HepG2 (cell line): ENCODE data around the gene WBP2NL. TPM values are rescaled to one million over a fixed set of nuclear protein-coding genes. Genes with fewer than 3 reads are reported as not detected.

Source experiments
- AGO1 ChIP-seq: fragments of 200-400 bp; formaldehyde crosslinking; IDR thresholded peaks from 2 replicates; pipeline ENCODE4 v1.6.1; 2017; ENCODE audit warnings: mild to moderate bottlenecking, low read depth, low read length, moderate library complexity; ENCODE audit not compliant: poor library complexity, severe bottlenecking
- CAMTA2 ChIP-seq: sonication (generic); formaldehyde crosslinking; IDR thresholded peaks from 2 replicates; pipeline ENCODE4 v1.4.0; 2020; ENCODE audit warnings: mild to moderate bottlenecking, missing genetic modification reagents, borderline replicate concordance
- CEBPB ChIP-seq: IDR thresholded peaks from 2 replicates; pipeline ENCODE4 v1.6.1; 2011; ENCODE audit warnings: low read depth, low read length, improper control_type of control experiment, borderline replicate concordance
- FOSL2 ChIP-seq: sonication (generic); formaldehyde crosslinking; IDR thresholded peaks from 2 replicates; pipeline ENCODE4 v1.4.0; 2020; ENCODE audit warnings: missing genetic modification reagents
- GABPA ChIP-seq, 2 experiments: IDR thresholded peaks; 2 replicates each; pipeline ENCODE4 v1.6.1; 2011 to 2016; ENCODE audit warnings: low read depth in 2 of 2, low read length in 1 of 2, missing biosample characterization in 1 of 2, missing genetic modification characterization in 1 of 2
- NBN ChIP-seq: fragments of 450-650 bp; conservative IDR thresholded peaks from 2 replicates; pipeline ENCODE4 v1.6.1; 2017
- NFYB ChIP-seq: sonication (generic); formaldehyde crosslinking; IDR thresholded peaks from 2 replicates; pipeline ENCODE4 v1.4.0; 2020; ENCODE audit warnings: missing genetic modification reagents
- ZNF20 ChIP-seq: sonication (generic); formaldehyde crosslinking; IDR thresholded peaks from 2 replicates; pipeline ENCODE4 v1.4.0; 2020; ENCODE audit warnings: mild to moderate bottlenecking, moderate library complexity, missing genetic modification reagents
- ZNF260 ChIP-seq: sonication (generic); formaldehyde crosslinking; IDR thresholded peaks from 2 replicates; pipeline ENCODE4 v1.4.0; 2020; ENCODE audit warnings: missing genetic modification reagents, low read depth, mild to moderate bottlenecking, borderline replicate concordance
- ZNF292 ChIP-seq: sonication (generic); formaldehyde crosslinking; IDR thresholded peaks from 2 replicates; pipeline ENCODE4 v1.8.1; 2022; ENCODE audit warnings: mild to moderate bottlenecking, low read depth, missing genetic modification reagents, borderline replicate concordance
- polyA plus RNA-seq, 8 experiments: library from polyadenylated mRNA; depleted of rRNA in 3 of 8; stranded (reverse) in 7 of 8; unstranded in 1 of 8; fragments of >200 nt; fragmentation: Illumina TruSeq in 4 of 8; extraction: Trizol in 4 of 8; gene quantifications; 2 replicates each; pipeline versions ENCODE4 v1.2.1 to v1.2.3, GENCODE V29; 2011 to 2016; ENCODE audit warnings: low read depth in 4 of 8, missing spikeins in 1 of 8, mixed read lengths in 1 of 8; ENCODE audit not compliant: insufficient read depth in 1 of 8
- total RNA-seq, 5 experiments: library from RNA; depleted of rRNA; stranded (reverse); fragments of >200 nt; fragmentation: Illumina TruSeq; extraction: Trizol; gene quantifications; 2 replicates each; pipeline ENCODE4 v1.2.3, GENCODE V29; 2016; ENCODE audit warnings: low read depth in 1 of 5
- TF ChIP-seq, protein P1 (sequence below): sonication (generic); formaldehyde crosslinking; IDR thresholded peaks from 2 replicates; pipeline ENCODE4 v1.9.0; 2021; ENCODE audit warnings: missing genetic modification reagents, borderline replicate concordance
- TF ChIP-seq, protein P2 (sequence below): sonication (generic); formaldehyde crosslinking; IDR thresholded peaks from 2 replicates; pipeline ENCODE4 v1.5.0; 2020; ENCODE audit warnings: missing genetic modification reagents
- TF ChIP-seq, protein P3 (sequence below): sonication (generic); formaldehyde crosslinking; IDR thresholded peaks from 2 replicates; pipeline ENCODE4 v1.5.1; 2020; ENCODE audit warnings: missing genetic modification reagents, mild to moderate bottlenecking, borderline replicate concordance

Gene WBP2NL
- total and polyA plus RNA-seq, 2 of the 13 experiments (the other 11 are each of a cell fraction or from before 2014, with no cell fraction given): not detected

DNA sequence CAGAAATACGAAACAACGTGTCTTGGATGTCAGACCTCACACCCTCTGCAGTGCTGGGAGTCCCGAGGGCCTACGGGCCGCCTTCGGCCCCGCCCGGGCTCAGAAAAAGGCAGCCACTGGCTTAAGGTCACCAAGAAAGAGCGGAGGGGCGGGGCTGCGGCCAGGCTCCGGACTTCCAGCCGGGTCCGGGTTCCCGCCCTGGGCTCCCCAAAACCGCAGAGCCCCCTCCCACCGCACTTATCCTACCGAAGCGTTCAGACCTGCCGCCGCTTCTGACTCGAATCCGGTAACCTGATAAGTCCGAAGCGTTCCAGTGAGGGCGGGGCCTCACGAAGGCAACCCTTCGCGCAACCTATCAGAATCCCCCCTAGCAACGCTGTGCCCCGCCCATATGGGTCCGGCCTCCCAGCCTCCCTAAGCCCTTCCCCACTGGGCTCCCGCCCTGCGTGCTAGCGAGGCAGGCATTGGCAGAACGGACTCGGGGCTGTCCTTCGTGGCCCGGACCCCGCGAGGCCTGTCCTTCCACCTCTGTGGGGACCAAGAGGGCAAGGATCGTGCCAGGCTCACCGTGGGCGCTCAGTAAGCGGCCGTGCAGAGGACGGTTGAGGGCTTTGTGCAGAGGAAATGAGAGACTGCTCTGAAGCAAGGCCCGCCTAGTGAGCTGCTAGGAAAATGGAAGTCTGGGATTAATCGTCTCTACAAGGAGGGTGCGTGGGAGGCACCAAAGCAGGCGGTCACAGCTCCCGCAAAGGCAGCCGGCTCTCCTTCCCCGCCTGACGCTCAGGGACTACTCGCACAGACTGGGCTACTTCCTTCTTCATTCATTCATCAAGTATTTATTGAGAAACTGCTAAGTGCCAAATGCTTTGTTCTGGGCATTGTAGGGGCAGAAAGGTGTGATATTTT lies 72.2 kb downstream of the WBP2NL start, which contains the start of gene NAGA (continued):
- TF ChIP-seq, protein P1, sequence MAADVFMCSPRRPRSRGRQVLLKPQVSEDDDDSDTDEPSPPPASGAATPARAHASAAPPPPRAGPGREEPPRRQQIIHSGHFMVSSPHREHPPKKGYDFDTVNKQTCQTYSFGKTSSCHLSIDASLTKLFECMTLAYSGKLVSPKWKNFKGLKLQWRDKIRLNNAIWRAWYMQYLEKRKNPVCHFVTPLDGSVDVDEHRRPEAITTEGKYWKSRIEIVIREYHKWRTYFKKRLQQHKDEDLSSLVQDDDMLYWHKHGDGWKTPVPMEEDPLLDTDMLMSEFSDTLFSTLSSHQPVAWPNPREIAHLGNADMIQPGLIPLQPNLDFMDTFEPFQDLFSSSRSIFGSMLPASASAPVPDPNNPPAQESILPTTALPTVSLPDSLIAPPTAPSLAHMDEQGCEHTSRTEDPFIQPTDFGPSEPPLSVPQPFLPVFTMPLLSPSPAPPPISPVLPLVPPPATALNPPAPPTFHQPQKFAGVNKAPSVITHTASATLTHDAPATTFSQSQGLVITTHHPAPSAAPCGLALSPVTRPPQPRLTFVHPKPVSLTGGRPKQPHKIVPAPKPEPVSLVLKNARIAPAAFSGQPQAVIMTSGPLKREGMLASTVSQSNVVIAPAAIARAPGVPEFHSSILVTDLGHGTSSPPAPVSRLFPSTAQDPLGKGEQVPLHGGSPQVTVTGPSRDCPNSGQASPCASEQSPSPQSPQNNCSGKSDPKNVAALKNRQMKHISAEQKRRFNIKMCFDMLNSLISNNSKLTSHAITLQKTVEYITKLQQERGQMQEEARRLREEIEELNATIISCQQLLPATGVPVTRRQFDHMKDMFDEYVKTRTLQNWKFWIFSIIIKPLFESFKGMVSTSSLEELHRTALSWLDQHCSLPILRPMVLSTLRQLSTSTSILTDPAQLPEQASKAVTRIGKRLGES (CRISPR knock-in tag): no peak
- TF ChIP-seq CAMTA2 (CRISPR knock-in tag): peak; percentile 83; the same call in 1 of the 2 replicates
- no peak for TF ChIP-seq GABPA (IDR thresholded peaks at IDR 0.05; ENCODE audit: low read depth, low read length)
- 0 out of 2 replicates have a peak, but pooled peaks have one; percentile 48 for TF ChIP-seq GABPA (CRISPR knock-in tag; IDR thresholded peaks at IDR 0.05; ENCODE audit: low read depth)
- TF ChIP-seq ZNF260 (CRISPR knock-in tag): no peak
- peak; percentile 78 for TF ChIP-seq AGO1
- peak; percentile 29; the same call in 1 of the 2 replicates for TF ChIP-seq ZNF292 (CRISPR knock-in tag)
- TF ChIP-seq, protein P2, sequence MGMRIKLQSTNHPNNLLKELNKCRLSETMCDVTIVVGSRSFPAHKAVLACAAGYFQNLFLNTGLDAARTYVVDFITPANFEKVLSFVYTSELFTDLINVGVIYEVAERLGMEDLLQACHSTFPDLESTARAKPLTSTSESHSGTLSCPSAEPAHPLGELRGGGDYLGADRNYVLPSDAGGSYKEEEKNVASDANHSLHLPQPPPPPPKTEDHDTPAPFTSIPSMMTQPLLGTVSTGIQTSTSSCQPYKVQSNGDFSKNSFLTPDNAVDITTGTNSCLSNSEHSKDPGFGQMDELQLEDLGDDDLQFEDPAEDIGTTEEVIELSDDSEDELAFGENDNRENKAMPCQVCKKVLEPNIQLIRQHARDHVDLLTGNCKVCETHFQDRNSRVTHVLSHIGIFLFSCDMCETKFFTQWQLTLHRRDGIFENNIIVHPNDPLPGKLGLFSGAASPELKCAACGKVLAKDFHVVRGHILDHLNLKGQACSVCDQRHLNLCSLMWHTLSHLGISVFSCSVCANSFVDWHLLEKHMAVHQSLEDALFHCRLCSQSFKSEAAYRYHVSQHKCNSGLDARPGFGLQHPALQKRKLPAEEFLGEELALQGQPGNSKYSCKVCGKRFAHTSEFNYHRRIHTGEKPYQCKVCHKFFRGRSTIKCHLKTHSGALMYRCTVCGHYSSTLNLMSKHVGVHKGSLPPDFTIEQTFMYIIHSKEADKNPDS (CRISPR knock-in tag): no peak; the same call in 1 of the 2 replicates
- no peak for TF ChIP-seq CEBPB
- peak; percentile 82 for TF ChIP-seq NFYB (CRISPR knock-in tag)
- no peak for TF ChIP-seq NBN
- TF ChIP-seq, protein P3, sequence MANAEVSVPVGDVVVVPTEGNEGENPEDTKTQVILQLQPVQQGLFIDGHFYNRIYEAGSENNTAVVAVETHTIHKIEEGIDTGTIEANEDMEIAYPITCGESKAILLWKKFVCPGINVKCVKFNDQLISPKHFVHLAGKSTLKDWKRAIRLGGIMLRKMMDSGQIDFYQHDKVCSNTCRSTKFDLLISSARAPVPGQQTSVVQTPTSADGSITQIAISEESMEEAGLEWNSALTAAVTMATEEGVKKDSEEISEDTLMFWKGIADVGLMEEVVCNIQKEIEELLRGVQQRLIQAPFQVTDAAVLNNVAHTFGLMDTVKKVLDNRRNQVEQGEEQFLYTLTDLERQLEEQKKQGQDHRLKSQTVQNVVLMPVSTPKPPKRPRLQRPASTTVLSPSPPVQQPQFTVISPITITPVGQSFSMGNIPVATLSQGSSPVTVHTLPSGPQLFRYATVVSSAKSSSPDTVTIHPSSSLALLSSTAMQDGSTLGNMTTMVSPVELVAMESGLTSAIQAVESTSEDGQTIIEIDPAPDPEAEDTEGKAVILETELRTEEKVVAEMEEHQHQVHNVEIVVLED: peak; percentile 75
- TF ChIP-seq ZNF20 (CRISPR knock-in tag): 0 out of 2 replicates have a peak, but pooled peaks have one; percentile 24
- TF ChIP-seq FOSL2 (CRISPR knock-in tag): no peak
